ENCODE results near the gene SUPT6H.

- TF ChIP-seq POLR2A (IDR thresholded peaks at IDR 0.05) (no peak), CTCF (IDR thresholded peaks at IDR 0.05) (peak; percentile 52 to 61 (median 56))
These were observed 48.8 kb upstream of the SUPT6H start for GRCh38 chr17:28612936-28613872.

Data from transverse colon (tissue), 3 donors.